Panc1 (cell line): ENCODE results near the gene PRDX6.

Experiments
- CTCF ChIP-seq: fragments of 450-650 bp; IDR thresholded peaks from 2 replicates; pipeline ENCODE4 v1.5.1; 2017; ENCODE audit warnings: mild to moderate bottlenecking
- REST ChIP-seq, 2 experiments: IDR thresholded peaks; 2 replicates each; pipeline ENCODE4 v1.6.1; 2011 to 2012; ENCODE audit warnings: low read depth in 2 of 2, control low read depth in 1 of 2, low read length in 1 of 2, mild to moderate bottlenecking in 1 of 2, moderate library complexity in 1 of 2; ENCODE audit not compliant: insufficient read depth in 1 of 2
- SIN3A ChIP-seq: IDR thresholded peaks from 2 replicates; pipeline ENCODE4 v1.6.1; 2012; ENCODE audit warnings: low read depth, mild to moderate bottlenecking, low read length, moderate library complexity, borderline replicate concordance; ENCODE audit not compliant: insufficient read depth
- TCF7L2 ChIP-seq: IDR thresholded peaks from 2 replicates; pipeline ENCODE4 v1.6.1; 2011; ENCODE audit warnings: mild to moderate bottlenecking, low read depth, low read length, inconsistent platforms

GRCh38 chr1:173447224-173447623, 29.9 kb upstream of the PRDX6 start:
- TF ChIP-seq CTCF = no peak
- TF ChIP-seq TCF7L2 = no peak
- TF ChIP-seq SIN3A = no peak
- TF ChIP-seq REST (IDR thresholded peaks at IDR 0.05; ENCODE audit: insufficient read depth in 1 of 2, low read depth in 2 of 2, low read length in 1 of 2) = no peak
